NCI-H2081 (cell line): ENCODE data around the gene EMC1.
A peak's percentile ranks its signal among the peaks of the same experiment; 100 is the strongest.
"Not testable (repeated sequence)": the region's sequence is repeated elsewhere in the genome, so short reads cannot be mapped to it uniquely, and the experiment has no call there.

ENCODE experiments used
- DNase-seq, 2 experiments: peaks; one replicate each; lab custom pipeline; 2025; lab: John Stamatoyannopoulos, UW

Gene EMC1

DNA sequence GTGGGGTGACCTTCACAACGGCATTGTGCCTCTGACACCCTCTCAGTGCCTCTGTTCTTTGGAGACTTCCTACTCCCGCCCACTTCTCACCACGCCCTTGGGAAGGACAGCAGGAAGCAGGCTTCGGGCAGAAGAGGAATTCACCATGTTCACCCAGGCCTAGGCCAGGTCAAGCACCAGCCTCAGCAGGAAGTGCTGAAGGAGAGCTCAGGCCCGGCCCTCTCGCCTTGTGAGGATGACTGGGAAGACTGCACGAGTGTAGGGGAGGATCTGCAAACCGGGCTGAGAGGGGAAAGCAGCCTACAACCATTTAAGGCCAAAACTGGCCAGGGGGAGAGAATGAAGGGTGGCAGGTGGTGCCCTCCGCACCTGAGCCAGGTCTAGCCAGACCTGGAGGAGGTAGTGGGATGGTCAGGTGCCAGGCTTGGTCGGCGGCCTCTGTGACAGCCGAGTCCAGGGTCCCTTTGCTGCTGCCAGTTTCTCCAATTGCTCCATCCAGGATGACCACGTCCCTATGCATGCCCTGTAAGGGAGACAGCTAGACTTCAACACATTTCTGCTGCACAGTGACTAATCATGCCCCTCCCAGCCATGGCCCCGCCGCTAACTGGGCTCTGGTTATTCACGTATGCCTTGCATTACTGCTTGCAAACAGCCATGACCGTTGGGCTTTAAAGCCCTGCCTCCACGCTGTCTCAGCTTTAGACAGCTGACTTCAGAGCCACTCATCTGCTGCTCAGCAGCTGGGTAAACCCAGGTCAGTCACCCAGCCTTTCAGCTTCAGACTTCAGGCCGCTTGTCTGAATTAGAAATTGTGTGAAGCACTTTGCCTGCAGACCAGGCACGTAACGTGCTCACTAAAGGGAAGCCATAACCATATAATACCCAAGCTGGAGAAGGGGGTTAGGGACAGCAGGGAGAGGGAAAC is 9.2 kb upstream of the EMC1 start:
- DNase-seq: no peak

- DNase-seq: no peak
Observed at GRCh38 chr1:19258353-19258752, 7.0 kb upstream of the EMC1 start.

DNA sequence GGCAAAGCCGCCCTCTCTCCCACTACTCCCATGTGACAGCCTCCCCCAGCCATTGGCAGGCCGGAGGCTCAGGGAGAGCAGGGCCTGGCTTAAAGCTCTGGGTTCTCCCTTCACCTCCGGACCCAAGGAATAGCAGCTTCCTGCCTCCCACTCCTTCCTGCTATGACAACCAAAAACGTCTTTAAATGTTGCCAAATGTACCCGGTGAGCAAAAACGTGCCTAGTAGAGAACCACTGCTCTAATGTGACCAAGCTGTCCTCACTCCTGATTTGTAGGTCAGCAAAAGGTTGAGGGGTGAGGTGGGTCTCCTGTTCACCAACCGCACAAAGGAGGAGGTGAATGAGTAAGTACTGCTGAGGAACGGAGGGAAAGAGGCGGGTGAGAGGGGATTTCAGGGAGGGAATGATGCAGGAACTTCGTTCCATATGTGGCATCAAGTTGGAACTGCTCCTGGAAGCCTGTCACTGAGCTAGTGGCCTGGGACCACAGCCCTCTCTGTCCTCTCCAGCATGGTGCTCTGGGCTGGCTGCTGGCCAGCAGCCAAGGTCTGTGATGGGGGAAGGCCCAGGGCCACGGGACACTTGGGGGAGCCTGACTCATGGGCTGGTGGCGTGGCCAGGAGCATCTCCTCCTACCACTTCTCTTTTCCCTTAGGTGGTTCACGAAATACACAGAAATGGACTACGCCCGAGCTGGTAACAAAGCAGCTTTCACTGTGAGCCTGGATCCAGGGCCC is 6.0 kb upstream of the EMC1 start:
- no peak for DNase-seq

GRCh38 chr1:19256301-19256700 is 5.0 kb upstream of the EMC1 start:
- not testable (repeated sequence) for DNase-seq

GRCh38 chr1:19255288-19255687 is 4.0 kb upstream of the EMC1 start:
- no peak for DNase-seq

DNA sequence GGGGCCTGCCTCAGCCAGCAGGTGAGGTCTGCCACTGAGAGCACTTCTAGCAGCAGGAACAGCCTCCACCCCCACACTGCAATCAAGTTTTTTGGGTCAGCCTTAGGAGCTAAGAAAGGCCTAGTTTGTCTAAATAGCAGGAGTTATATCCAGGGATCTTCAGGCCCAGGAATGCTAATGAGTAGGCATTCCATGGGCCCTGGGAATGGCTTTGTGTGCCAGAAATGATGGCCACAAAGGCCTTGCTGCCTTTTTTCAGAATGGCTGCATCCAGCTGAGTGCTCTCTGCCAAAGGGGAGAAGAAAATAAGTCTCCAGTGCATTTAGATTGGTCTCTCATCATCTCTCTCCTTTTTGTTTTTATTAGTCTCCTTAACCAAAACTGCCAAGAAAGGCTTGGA is 3.1 kb upstream of the EMC1 start:
- no peak for DNase-seq

DNA sequence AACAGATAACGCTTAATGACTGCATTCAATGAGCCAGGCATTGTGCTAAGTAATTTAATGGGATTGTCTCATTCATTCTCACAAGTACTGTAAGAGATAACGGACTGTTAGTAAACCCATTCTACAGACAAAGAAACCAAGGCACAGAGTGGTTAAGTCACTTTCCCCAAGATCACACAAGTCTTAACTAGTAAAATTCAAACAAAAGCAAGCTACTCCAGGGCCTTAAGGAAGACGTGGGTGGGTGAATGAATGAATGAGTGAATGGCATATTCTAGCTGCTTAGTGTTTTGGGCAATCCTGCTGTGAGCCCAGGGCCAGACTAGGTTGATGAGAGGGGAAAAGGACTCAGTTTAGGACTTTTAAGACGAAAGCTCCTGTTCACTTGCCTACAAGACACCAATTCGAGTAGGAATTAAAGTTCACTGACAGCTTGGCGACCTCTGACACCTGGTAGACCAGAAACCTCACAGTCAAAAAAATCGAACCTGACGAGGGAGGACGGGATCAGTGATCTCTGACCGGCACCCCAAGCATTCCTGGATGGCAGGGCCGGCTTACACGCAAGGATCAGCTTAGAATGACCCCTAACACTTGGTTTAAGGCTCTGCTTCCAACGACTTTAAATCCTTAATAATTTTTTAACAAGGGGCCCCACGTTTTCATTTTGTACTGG is 557 bp downstream of the EMC1 start:
- no peak for DNase-seq

GRCh38 chr1:19240673-19241538 is 10.4 kb downstream of the EMC1 start:
- DNase-seq: peak; percentile 22 to 27

- DNase-seq: no peak
Observed at GRCh38 chr1:19239876-19240275, 11.4 kb downstream of the EMC1 start.

GRCh38 chr1:19234224-19234623 is 17.1 kb downstream of the EMC1 start:
- no peak for DNase-seq

DNA sequence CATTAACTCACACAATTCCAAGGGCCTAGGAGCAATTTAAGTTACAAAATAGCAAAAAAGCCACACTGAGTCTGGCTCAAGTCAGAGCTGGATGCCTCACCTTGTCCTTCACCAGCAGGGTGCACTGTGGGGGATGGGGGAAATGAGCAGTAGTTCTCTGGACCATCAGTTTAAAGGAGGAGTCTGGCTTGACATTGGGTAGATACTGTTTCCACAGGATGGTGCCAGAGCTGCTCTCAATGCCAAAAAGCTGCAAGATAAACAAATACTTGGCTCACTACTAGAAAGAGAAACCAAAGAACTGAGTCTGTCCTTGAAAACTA is 18.8 kb downstream of the EMC1 start:
- DNase-seq: no peak

- not testable (repeated sequence) for DNase-seq
Observed at GRCh38 chr1:19231736-19232523, 19.4 kb downstream of the EMC1 start.

DNA sequence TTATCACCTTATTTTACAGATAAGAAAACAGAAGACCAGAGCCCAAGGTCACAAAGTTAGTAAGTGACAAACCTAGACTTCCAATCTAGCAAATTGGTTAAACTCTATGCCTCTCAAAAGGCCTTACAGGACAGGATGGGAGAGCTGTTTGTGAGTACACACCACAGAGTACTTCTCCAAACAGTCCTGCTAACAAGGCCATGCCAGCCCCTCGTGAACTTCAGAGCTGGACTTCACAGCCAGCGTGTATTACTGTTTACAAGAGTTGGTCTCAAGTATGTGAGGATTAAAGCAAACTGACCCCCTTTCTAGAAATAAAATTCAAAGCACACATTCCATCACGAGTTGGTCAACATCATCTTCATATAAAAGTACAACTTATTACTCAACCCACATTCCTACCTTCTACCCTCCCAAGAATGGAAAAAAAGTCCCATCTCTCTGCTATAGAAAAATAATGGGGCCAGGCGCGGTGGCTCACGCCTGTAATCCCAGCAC is 21.4 kb downstream of the EMC1 start:
- no peak for DNase-seq

GRCh38 chr1:19229229-19229628 is 22.1 kb downstream of the EMC1 start:
- DNase-seq: no peak

DNA sequence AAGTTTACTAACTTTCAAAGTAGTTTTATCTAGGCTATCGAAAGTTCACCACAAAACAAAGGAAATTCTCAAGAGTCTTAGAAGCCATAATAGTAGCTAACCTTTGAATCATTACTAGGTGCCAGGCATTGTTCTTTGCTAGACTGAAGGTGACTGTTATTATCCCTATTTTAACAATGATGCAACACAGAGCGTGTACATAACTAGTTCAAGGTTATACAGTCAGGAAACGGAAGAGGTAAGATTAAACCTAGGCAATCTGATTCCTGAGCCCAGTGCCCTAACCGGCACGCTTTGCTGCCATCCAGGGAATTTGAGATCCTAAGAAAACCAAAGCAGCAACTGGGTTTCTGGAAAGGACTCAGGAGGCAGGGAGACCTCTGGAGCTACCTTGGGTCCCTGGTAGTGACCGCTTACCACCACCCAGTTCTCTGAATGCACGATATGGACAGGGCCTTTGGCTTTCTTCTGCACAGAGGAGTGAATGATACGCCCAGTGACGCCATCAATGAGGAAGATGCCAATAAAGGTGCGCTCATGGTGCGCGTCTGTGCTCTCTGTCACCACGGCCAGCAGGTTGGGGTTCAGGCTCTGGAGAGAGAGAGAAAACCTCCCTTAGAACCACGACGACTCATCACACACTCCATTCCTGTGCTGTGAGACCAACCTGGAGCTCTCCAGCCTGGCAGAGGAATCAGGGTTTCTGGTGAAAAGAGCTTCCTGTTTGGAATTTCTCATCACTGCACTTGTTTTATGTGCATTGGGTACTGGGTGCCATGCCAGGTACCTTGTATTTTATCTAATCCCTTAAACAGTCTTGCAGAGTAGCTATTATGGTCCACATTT is 28.1 kb downstream of the EMC1 start:
- no peak for DNase-seq

DNA sequence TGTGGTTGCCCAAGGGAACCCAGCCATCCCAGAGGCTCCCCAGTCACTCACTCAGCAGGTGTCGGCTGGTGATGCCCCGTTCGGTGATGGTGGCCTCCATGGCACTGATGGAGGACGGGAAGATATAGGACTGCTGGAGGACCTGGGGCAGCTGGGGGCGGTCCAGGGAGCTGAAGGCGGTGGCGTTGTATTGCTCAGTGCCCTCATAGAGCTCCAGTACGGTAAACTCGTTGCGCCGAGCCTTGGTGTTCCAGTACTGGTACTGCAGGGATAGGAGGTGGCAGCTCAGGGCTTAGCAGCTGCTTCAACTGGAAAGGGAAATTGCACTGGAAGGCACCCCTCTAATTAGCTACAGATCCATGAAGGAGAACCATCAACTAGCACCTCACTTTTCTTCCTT is 28.8 kb downstream of the EMC1 start:
- no peak for DNase-seq

GRCh38 chr1:19220991-19221390 is 30.3 kb downstream of the EMC1 start:
- DNase-seq: peak in 1 of 2 experiments; percentile 18

DNA sequence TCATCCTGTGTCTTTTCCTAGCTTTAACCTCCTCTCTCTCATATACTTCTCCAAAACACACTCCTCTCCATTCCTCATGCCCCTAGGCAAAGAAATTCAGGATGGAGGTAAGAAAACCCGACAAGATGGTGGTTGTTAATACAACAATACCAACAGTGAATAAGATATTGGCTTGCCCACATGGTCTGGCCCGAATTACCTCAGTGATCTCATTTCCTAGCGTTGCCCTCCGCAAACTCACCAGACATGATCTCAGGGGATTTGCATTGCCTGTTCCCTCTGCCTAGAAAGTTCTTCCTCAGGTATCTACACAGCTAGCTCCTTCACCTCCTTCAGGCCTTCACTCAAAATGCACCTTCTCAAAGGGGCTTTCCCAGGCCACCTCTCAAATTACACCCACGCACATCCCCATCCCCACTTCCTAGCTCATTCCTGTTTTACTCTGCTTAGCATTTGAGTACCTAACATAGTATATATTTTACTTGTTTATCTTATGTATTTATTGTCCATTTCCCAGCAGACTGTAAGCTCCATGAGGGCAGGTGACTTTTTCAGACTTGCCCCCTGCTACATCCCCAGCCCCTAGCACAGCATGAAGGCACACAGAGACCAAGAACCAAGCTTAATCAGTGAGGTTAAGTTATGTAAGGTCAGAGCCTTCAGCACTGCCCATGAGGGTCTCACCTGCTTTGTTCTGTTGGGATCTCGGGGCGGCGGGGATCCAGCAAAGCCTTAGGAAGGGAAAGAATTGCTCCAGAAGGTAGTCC is 31.1 kb downstream of the EMC1 start:
- DNase-seq: no peak

DNA sequence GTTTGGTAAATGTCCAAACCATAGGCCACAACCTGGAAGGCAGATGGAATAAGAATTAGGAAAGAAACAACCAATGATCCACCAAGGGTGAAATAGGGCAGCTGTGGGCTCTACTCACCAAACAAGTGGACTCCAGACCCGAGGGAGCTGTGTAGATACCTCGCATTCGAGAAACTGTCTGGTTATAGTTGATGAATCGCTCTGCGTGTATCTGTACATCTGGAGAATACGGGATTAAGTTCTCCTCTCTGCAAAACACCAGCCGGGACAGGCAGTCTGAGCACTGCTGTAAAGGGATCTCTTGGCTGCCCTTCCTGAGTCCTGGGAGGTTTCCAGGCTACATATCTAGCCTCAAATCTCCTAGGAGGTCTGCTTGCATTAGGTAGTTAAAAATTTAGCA is 31.9 kb downstream of the EMC1 start:
- no peak for DNase-seq
